HG03135 (cell line): Measurements from ENCODE around the gene CYB5R3.

Source experiments
- ATAC-seq: cut with Tn5 transposase; IDR thresholded peaks from one replicate; pipeline ENCODE4 v1.9.1; 2021; ENCODE audit warnings: mild to moderate bottlenecking, moderate library complexity; ENCODE audit not compliant: unreplicated experiment

CYB5R3 gene

GRCh38 chr22:42649246-42650099, at the start of gene CYB5R3:
Gene CYB5R3, minus strand, starts transcription at chr22:42649392. Its CDS starts 77 bp downstream, at chr22:42649315.
- ATAC-seq: peak; percentile 58

GRCh38 chr22:42697542-42698013, 48.4 kb upstream of the CYB5R3 start:
- ATAC-seq: no peak

- ATAC-seq: no peak
These were observed 47.3 kb upstream of the CYB5R3 start for GRCh38 chr22:42696331-42696967.

GRCh38 chr22:42695294-42695693, 46.1 kb upstream of the CYB5R3 start:
- ATAC-seq: no peak

DNA sequence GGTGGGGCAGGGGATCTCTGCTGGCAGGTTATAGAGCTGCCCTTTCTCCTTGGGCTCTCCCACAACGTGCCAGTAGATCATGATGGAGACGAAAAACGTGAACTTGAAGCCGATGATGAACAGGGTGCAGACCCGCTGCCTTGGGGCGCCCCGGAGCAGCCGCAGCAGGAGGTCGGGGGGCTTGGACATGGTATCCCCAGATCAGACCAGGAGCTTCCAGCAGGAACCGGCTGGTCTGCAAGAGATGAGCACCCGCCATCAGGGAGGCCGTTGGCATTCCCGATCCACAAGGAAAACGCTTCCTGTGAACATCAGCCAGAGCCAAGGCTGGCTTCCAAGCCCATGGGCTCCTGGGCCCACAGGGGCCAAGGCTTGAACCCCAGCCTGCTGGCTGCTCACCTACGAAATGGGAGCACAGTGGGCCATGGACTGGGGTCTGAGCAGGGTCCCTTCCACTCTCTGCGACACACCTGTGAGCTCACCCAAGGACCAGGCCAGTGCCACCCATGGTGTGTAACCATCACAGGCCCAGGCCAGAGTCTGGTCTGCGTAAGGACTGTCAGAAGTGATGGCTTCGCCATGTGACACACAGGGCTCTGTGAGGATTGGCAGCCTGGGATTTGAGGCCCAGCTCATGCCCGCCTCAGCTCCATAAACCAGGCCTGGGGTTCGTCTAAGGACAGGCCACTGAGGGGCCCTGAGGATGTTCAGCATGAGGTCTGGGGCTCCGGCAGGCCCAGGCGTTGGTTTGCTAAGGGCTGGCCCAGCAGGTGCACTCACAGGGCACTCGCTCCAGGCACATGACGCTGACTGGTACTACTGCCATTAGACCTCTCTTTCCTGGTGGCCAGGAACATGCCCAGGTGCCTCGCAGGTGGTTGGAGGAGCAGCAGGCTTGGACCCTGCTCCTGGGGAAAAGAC, 44.8 kb upstream of the CYB5R3 start:
- ATAC-seq: no peak

GRCh38 chr22:42693055-42693762, 44.0 kb upstream of the CYB5R3 start:
- no peak for ATAC-seq

DNA sequence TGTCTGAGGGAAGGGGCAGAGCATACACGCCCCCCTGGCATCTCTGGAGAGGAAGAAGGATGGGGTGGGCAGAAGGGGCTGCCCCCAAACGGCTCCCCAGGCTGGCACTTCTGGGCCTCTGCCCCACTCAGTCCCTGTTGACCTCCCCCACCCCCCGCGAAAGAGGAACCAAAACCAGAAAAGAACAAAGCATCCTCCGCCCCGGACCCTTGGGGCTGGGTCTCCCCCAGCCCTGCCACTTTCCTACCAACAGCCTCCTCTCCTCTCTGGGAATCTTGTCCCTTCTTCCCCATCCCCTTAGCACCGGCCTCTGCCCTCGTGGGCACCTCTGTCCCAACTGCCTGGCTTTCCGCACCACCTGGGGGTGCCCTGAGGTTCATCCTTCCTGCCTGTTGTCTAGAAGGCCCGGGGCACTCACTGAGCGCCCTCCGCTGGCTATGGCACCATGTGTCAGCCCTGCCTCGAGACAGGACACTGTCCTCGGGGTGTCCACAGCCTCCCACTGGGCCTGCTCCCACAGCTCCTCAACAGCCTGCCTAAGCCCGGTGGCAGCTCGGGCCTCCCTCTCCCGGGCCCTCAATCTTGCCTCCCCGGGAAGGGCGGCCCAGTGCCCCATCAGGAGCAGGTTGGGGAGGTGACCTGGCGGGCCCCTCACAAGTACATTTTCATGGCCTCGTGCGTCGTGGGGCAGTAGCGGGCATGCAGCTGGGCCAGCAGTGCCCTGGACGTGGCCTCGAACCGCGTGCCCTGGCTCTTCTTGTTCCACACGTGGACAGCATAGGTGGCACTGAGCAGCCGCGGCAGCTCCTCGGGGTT, 43.3 kb upstream of the CYB5R3 start:
- ATAC-seq: no peak

DNA sequence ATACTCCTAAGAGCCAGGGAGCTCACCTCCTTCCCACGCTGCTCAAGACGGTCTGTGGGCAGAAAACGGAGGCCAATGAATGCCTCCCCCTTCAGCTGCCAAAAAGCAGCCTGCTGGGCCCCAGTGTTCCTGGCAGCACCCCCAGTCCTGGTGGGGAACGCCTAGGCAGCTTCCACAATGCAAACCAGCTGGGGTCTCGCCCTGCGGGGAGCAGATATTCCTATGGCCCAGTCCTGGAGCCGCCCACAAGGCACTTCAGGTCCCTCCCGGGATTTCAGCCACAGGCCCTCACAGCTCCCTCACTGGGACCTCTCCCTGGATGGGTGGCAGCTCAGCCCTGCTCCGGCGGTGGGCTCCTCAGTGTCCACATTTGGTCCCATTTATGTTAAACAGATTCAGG, 42.2 kb upstream of the CYB5R3 start:
- no peak for ATAC-seq

- ATAC-seq: no peak
These were observed 39.3 kb upstream of the CYB5R3 start for GRCh38 chr22:42688241-42689211.

DNA sequence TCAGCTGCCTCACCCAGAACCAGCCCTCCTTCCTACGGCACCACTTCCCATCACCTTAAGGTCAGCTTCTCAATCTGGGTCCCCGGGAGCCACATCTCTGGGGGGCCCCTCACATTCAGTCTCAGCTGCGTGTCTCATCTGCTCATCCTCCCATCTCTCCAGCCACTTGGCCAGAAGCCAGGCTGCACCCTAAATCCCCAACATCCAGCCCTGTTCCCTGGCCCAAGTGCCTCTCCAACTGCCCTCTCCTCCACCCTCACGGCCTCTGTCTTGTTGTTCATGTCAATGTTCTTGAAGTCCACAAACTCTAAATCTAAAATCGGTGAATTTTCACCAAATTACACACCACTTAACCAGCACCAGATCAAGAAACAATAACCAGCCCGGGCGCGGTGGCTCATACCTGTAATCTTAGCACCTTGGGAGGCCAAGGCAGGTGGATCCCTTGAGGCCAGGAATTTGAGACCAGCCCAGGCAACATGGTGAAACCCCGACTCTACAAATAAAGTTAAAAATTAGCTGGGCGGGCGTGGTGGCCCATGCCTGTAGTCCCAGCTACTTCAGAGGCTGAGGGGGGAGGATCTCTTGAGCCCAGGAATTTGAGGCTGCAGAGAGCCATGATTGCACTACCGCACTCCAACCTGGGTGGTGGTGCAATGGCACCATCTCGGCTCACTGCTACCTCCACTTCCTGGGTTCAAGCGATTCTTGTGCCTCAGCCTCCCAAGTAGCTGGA, 37.7 kb upstream of the CYB5R3 start:
- no peak for ATAC-seq

- no peak for ATAC-seq
These were observed 36.9 kb upstream of the CYB5R3 start for GRCh38 chr22:42685941-42686653.

- no peak for ATAC-seq
These were observed 35.4 kb upstream of the CYB5R3 start for GRCh38 chr22:42684462-42685195.

DNA sequence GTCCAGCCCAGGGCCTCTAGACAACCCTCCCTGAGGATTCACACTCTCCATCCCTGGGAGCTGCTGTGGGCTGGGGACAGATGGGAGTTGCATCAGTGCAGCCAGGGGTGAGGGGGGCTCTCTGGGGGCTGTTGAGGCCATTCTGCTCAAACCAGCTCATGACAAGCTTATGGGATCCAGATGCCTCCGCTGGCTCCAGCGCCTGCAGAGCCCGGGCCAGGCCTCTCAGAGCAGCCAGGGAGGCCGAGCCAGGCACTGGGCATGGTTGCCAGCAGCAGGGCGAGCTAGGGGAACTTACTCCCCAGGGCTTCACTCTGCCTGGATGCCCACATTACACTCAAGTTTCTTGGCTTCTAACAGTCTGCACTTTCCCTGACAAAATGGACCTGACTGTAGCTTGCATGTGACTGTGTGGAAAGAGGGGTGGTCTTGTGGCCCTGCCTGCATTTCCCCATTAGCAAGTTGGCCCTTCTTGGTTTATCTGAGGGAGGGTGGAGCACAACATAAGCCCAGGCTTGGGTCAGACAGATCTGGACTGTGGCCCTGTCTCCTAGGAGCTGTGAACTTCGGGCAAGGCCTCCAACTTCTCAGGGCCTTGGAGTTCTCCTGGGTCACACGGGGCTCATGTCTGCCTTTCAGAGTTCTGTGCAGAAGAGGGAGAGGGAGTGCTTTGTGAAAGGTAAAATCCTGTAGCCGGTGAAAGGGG, 34.5 kb upstream of the CYB5R3 start:
- no peak for ATAC-seq

GRCh38 chr22:42682113-42682851, 33.1 kb upstream of the CYB5R3 start:
- no peak for ATAC-seq

DNA sequence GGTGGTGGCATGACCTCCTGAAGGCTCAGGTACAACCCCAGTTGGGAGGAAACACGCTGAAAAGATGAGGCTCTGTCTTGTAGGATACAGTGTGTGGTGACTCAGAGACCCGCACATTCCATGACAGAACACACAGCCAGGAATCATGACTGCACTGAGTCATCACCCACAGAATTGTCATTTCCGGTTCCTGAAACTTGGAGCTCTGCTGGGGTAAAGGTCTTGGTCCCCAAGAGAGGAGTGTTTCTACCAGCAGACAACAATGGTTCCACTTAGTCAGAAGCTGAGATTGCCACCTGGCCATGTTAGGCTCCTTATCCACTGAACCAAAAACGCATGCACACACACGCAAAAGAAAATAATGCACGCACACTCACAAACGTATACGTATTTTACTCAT, 31.5 kb upstream of the CYB5R3 start:
- ATAC-seq: no peak
